Astrocyte (in vitro differentiated cells and primary cell): Measurements from ENCODE around the gene NKAIN2. TPM values are rescaled to one million over a fixed set of nuclear protein-coding genes. Genes with fewer than 3 reads are reported as not detected.

ENCODE experiments used
- DNase-seq: peaks from one replicate; pipeline ENCODE4 v3.0.0-alpha.2; 2010; ENCODE audit warnings: low read depth
- FAIRE-seq: peaks from 2 replicates; lab custom pipeline; 2011; peaks lifted over from hg19 to GRCh38; lab: Jason Lieb, UNC
- H2AFZ ChIP-seq: 2 replicates; pipeline ENCODE4 v1.6.0; 2012; ENCODE audit warnings: low read depth, low read length, inconsistent platforms
- H3K27ac ChIP-seq: 2 replicates; pipeline ENCODE4 v1.5.1; 2011; ENCODE audit warnings: low read depth, low read length, inconsistent platforms
- H3K27me3 ChIP-seq: 2 replicates; pipeline ENCODE4 v1.6.0; 2011; ENCODE audit warnings: low read length, inconsistent platforms; ENCODE audit not compliant: insufficient read depth
- H3K36me3 ChIP-seq: 2 replicates; pipeline ENCODE4 v1.5.1; 2011; ENCODE audit warnings: low read length, inconsistent platforms; ENCODE audit not compliant: insufficient read depth
- H3K4me1 ChIP-seq: 2 replicates; pipeline ENCODE4 v1.5.1; 2011; ENCODE audit warnings: low read length, inconsistent platforms; ENCODE audit not compliant: insufficient read depth
- H3K4me2 ChIP-seq: 2 replicates; pipeline ENCODE4 v1.6.0; 2012; ENCODE audit warnings: low read length, inconsistent platforms
- H3K4me3 ChIP-seq: 2 replicates; pipeline ENCODE4 v1.5.1; 2011; ENCODE audit warnings: low read depth, mild to moderate bottlenecking, low read length, inconsistent platforms; ENCODE audit not compliant: insufficient read depth
- H3K79me2 ChIP-seq: 2 replicates; pipeline ENCODE4 v1.6.0; 2012; ENCODE audit warnings: mild to moderate bottlenecking, low read length, inconsistent platforms; ENCODE audit not compliant: insufficient read depth
- H3K9ac ChIP-seq: 2 replicates; pipeline ENCODE4 v1.6.0; 2012; ENCODE audit warnings: mild to moderate bottlenecking, low read length, inconsistent platforms
- H3K9me3 ChIP-seq: 2 replicates; pipeline ENCODE4 v1.5.1; 2012; ENCODE audit warnings: low read depth, mild to moderate bottlenecking, low read length, inconsistent platforms; ENCODE audit not compliant: insufficient read depth
- H4K20me1 ChIP-seq: 2 replicates; pipeline ENCODE4 v1.6.0; 2012; ENCODE audit warnings: low read length, inconsistent platforms; ENCODE audit not compliant: insufficient read depth
- H3K27ac Mint-ChIP-seq: one replicate; pipeline ENCODE4 v1.8.0; 2021; ENCODE audit warnings: mild to moderate bottlenecking, mixed read lengths; ENCODE audit not compliant: unreplicated experiment
- H3K27me3 Mint-ChIP-seq: one replicate; pipeline ENCODE4 v1.8.0; 2021; ENCODE audit warnings: low read depth, mixed read lengths; ENCODE audit not compliant: unreplicated experiment
- H3K36me3 Mint-ChIP-seq: one replicate; pipeline ENCODE4 v1.8.0; 2021; ENCODE audit warnings: low read depth, mixed read lengths; ENCODE audit not compliant: unreplicated experiment
- H3K4me1 Mint-ChIP-seq: one replicate; pipeline ENCODE4 v1.8.0; 2021; ENCODE audit warnings: low read depth, mixed read lengths; ENCODE audit not compliant: unreplicated experiment
- H3K4me3 Mint-ChIP-seq: one replicate; pipeline ENCODE4 v1.8.0; 2021; ENCODE audit warnings: mild to moderate bottlenecking, moderate library complexity, mixed read lengths; ENCODE audit not compliant: unreplicated experiment
- H3K9me3 Mint-ChIP-seq: one replicate; pipeline ENCODE4 v1.8.0; 2021; ENCODE audit warnings: mild to moderate bottlenecking, mixed read lengths; ENCODE audit not compliant: unreplicated experiment
- EZH2 ChIP-seq: IDR thresholded peaks from 2 replicates; pipeline ENCODE4 v1.6.1; 2012; ENCODE audit warnings: mild to moderate bottlenecking, low read length, inconsistent platforms; ENCODE audit not compliant: insufficient read depth
- total RNA-seq: library from RNA; stranded (reverse); gene quantifications from 2 replicates; pipeline ENCODE4 v1.2.1, GENCODE V29; 2021
- TF ChIP-seq, protein P1 (sequence below): IDR thresholded peaks from 2 replicates; pipeline ENCODE4 v1.5.1; 2011; ENCODE audit warnings: low read depth, mild to moderate bottlenecking, inconsistent platforms, low read length, moderate library complexity; ENCODE audit not compliant: insufficient read depth

Gene NKAIN2
- total RNA-seq, 1 donor from 2014 or later: 0.07 TPM

DNA sequence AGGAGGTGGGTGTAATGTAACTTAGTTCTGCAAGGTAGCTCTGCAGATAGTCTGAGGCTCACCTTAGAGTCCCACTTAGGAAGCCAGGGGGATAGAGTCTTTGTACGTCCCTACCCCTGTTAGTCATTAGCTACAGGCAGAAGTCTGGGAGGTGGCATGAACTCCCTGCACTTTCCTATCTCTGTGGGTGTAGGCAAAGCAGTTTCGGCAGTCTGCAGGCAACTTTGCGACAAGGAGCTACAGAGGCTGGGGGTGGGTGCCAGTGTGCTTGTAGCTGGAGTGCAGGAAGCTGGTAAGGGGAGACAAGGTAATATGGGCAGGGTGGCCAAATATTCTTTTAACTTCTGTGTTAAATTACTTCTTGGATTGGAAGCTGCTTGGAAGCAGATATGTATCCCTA, 45.7 kb downstream of the NKAIN2 start:
- no peak for FAIRE-seq
- H3K9ac ChIP-seq: no peak overlapping the region
- H2AFZ ChIP-seq: no peak overlapping the region
- H3K9me3 ChIP-seq: no peaks in the 10 kb centered on the region
- H3K79me2 ChIP-seq: no peaks in the 10 kb centered on the region
- Mint-ChIP-seq H3K27ac (no peak overlapping the region), H3K4me1 (no peaks in the 10 kb centered on the region), H3K36me3 (no peaks in the 10 kb centered on the region), H3K27me3 (no peaks in the 10 kb centered on the region), H3K9me3 (peaks cover 4% of the 10 kb centered on the region), H3K4me3 (no peak overlapping the region)
- DNase-seq: no peak
- no peaks in the 10 kb centered on the region for H3K4me1 ChIP-seq
- no peaks in the 10 kb centered on the region for H3K27me3 ChIP-seq
- TF ChIP-seq EZH2: no peak
- TF ChIP-seq, protein P1, sequence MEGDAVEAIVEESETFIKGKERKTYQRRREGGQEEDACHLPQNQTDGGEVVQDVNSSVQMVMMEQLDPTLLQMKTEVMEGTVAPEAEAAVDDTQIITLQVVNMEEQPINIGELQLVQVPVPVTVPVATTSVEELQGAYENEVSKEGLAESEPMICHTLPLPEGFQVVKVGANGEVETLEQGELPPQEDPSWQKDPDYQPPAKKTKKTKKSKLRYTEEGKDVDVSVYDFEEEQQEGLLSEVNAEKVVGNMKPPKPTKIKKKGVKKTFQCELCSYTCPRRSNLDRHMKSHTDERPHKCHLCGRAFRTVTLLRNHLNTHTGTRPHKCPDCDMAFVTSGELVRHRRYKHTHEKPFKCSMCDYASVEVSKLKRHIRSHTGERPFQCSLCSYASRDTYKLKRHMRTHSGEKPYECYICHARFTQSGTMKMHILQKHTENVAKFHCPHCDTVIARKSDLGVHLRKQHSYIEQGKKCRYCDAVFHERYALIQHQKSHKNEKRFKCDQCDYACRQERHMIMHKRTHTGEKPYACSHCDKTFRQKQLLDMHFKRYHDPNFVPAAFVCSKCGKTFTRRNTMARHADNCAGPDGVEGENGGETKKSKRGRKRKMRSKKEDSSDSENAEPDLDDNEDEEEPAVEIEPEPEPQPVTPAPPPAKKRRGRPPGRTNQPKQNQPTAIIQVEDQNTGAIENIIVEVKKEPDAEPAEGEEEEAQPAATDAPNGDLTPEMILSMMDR: no peak
- H3K27ac ChIP-seq: no peak overlapping the region
- H3K36me3 ChIP-seq: no peaks in the 10 kb centered on the region
- H3K4me3 ChIP-seq: no peak overlapping the region
- no peak overlapping the region for H3K4me2 ChIP-seq
- no peaks in the 10 kb centered on the region for H4K20me1 ChIP-seq

DNA sequence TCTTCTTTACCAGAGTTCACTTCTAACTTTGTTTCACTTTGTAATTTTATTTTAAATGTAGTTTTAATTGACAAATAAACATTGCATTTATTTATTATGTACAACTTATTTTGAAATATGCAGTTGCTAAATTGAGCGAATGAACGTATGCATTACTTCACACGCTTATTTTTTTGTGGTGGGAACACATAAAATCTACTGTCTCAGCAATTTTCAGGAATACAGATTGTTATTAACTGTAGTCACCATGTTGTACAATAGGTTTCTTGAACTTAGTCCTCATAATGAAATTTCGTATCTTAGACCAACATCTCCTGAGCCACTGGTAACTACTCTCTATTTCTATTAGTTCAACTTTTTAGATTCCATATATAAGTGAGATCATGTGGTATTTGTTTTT, 46.9 kb downstream of the NKAIN2 start:
- peaks cover 4% of the 10 kb centered on the region for H3K9me3 Mint-ChIP-seq
- no peak for DNase-seq
- no peak overlapping the region for H3K27ac Mint-ChIP-seq

DNA sequence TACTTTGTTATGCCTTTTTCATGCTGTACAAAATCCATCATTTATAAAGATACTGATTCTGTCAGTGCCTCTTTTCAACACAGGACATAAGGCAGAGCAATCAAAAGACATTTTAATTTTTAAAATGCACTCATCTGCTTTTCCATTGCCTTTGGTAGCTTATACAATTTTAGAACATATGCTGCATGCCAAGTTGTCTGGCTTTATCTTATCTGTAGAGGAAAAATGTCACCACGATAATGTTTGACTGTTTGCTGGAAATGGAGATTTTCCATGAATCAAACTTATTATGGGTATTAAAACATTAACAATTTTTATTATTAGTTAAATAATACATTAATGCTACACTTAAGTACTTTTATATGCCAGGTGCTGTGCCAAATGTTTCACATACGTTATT, 50.5 kb downstream of the NKAIN2 start:
- no peak overlapping the region for H3K9ac ChIP-seq
- H3K36me3 ChIP-seq: no peaks in the 10 kb centered on the region
- no peaks in the 10 kb centered on the region for H3K9me3 ChIP-seq
- H4K20me1 ChIP-seq: no peaks in the 10 kb centered on the region
- Mint-ChIP-seq H3K9me3 (no peaks in the 10 kb centered on the region), H3K36me3 (no peaks in the 10 kb centered on the region), H3K27me3 (no peaks in the 10 kb centered on the region), H3K27ac (no peak overlapping the region), H3K4me3 (no peak overlapping the region), H3K4me1 (no peaks in the 10 kb centered on the region)
- no peaks in the 10 kb centered on the region for H3K79me2 ChIP-seq
- no peak for FAIRE-seq
- H3K27ac ChIP-seq: no peak overlapping the region
- H2AFZ ChIP-seq: no peak overlapping the region
- H3K27me3 ChIP-seq: no peaks in the 10 kb centered on the region
- H3K4me2 ChIP-seq: no peak overlapping the region
- no peak overlapping the region for H3K4me3 ChIP-seq
- no peak for TF ChIP-seq EZH2
- TF ChIP-seq, protein P1: no peak
- H3K4me1 ChIP-seq: no peaks in the 10 kb centered on the region
- no peak for DNase-seq

More for the DNA sequence above, 46.9 kb downstream of the NKAIN2 start:
- no peak overlapping the region for H3K9ac ChIP-seq
- H2AFZ ChIP-seq: no peak overlapping the region
- no peak overlapping the region for H3K4me3 ChIP-seq
- Mint-ChIP-seq H3K36me3 (no peaks in the 10 kb centered on the region), H3K4me3 (no peak overlapping the region), H3K27me3 (no peaks in the 10 kb centered on the region), H3K4me1 (no peaks in the 10 kb centered on the region)
- H4K20me1 ChIP-seq: no peaks in the 10 kb centered on the region
- TF ChIP-seq, protein P1: no peak
- no peak for TF ChIP-seq EZH2
- no peaks in the 10 kb centered on the region for H3K36me3 ChIP-seq
- H3K79me2 ChIP-seq: no peaks in the 10 kb centered on the region
- H3K27me3 ChIP-seq: no peaks in the 10 kb centered on the region
- no peaks in the 10 kb centered on the region for H3K4me1 ChIP-seq
- no peaks in the 10 kb centered on the region for H3K9me3 ChIP-seq
- H3K4me2 ChIP-seq: no peak overlapping the region
- H3K27ac ChIP-seq: no peak overlapping the region
- FAIRE-seq: no peak
